Central memory CD8-positive, alpha-beta T cell (primary cell): ENCODE measurements around the gene ANKRD13A.

ENCODE experiments used
- ATAC-seq: fragments of 150-1000 bp; cut with Tn5 transposase; replicated peaks from 2 replicates; pipeline ENCODE4 v1.10.0; 2022; ENCODE audit warnings: mild to moderate bottlenecking, moderate FRiP score, moderate number of reproducible peaks; ENCODE audit not compliant: poor library complexity, severe bottlenecking; ENCODE audit errors: extremely low read depth
- DNase-seq, 2 donors: peaks; one replicate each; pipeline ENCODE4 v3.0.0; 2021; ENCODE audit warnings: low spot score in 2 of 2
- H3K27ac Mint-ChIP-seq: one replicate; pipeline ENCODE4 v1.8.0; 2022; ENCODE audit warnings: low read depth, mild to moderate bottlenecking, moderate library complexity, mixed read lengths
- H3K27me3 Mint-ChIP-seq: one replicate; pipeline ENCODE4 v1.8.0; 2022; ENCODE audit warnings: mixed read lengths
- H3K36me3 Mint-ChIP-seq: one replicate; pipeline ENCODE4 v1.8.0; 2022; ENCODE audit warnings: mild to moderate bottlenecking, moderate library complexity, mixed read lengths; ENCODE audit not compliant: insufficient read depth
- H3K4me1 Mint-ChIP-seq: one replicate; pipeline ENCODE4 v1.8.0; 2022; ENCODE audit warnings: mixed read lengths
- H3K4me3 Mint-ChIP-seq: one replicate; pipeline ENCODE4 v1.8.0; 2022; ENCODE audit warnings: mild to moderate bottlenecking, moderate library complexity, mixed read lengths
- H3K9me3 Mint-ChIP-seq: one replicate; pipeline ENCODE4 v1.8.0; 2022; ENCODE audit warnings: mixed read lengths

The ANKRD13A gene

GRCh38 chr12:109989380-109989779 lies 9.8 kb upstream of the ANKRD13A start:
- peaks cover 30% of the 10 kb centered on the region for H3K4me1 Mint-ChIP-seq
- no peaks in the 10 kb centered on the region for H3K9me3 Mint-ChIP-seq
- H3K36me3 Mint-ChIP-seq: peaks cover 66% of the 10 kb centered on the region

GRCh38 chr12:109991586-109991985 lies 7.6 kb upstream of the ANKRD13A start:
- Mint-ChIP-seq H3K36me3 (peaks cover 51% of the 10 kb centered on the region), H3K27ac (no peak overlapping the region), H3K9me3 (no peaks in the 10 kb centered on the region), H3K4me3 (no peak overlapping the region), H3K4me1 (peaks cover 38% of the 10 kb centered on the region), H3K27me3 (no peaks in the 10 kb centered on the region)
- ATAC-seq (no peak), DNase-seq (no peak)

More at GRCh38 chr12:109989380-109989779, 9.8 kb upstream of the ANKRD13A start:
- ATAC-seq: no peak
- no peak for DNase-seq
- Mint-ChIP-seq H3K27me3 (no peaks in the 10 kb centered on the region), H3K4me3 (no peak overlapping the region), H3K27ac (no peak overlapping the region)

- no peak for ATAC-seq
- no peaks in the 10 kb centered on the region for H3K9me3 Mint-ChIP-seq
- no peaks in the 10 kb centered on the region for H3K27me3 Mint-ChIP-seq
- peaks cover 43% of the 10 kb centered on the region for H3K4me1 Mint-ChIP-seq
- H3K36me3 Mint-ChIP-seq: peaks cover 40% of the 10 kb centered on the region
- peak overlapping the region; percentile 96 for H3K4me3 Mint-ChIP-seq
- no peak overlapping the region for H3K27ac Mint-ChIP-seq
- no peak for DNase-seq
These were observed 6.1 kb upstream of the ANKRD13A start for GRCh38 chr12:109993091-109993490.

GRCh38 chr12:109994401-109995175 lies 4.6 kb upstream of the ANKRD13A start:
- Mint-ChIP-seq H3K4me3 (peak overlapping the region; percentile 96), H3K9me3 (no peaks in the 10 kb centered on the region), H3K27me3 (no peaks in the 10 kb centered on the region), H3K27ac (peak overlapping the region; percentile 63), H3K36me3 (peaks cover 28% of the 10 kb centered on the region), H3K4me1 (peaks cover 53% of the 10 kb centered on the region)
- no peak for DNase-seq
- ATAC-seq: peak; percentile 10

- peak overlapping the region; percentile 63 for H3K27ac Mint-ChIP-seq
- H3K4me1 Mint-ChIP-seq: peaks cover 57% of the 10 kb centered on the region
- ATAC-seq (no peak), DNase-seq (no peak)
- peak overlapping the region; percentile 96 for H3K4me3 Mint-ChIP-seq
- H3K9me3 Mint-ChIP-seq: no peaks in the 10 kb centered on the region
- H3K27me3 Mint-ChIP-seq: no peaks in the 10 kb centered on the region
- H3K36me3 Mint-ChIP-seq: peaks cover 25% of the 10 kb centered on the region
These were observed 3.9 kb upstream of the ANKRD13A start for GRCh38 chr12:109995361-109995685.

- Mint-ChIP-seq H3K4me3 (peak within 1 kb of the TSS; percentile 99), H3K27me3 (no peaks in the 10 kb centered on the region), H3K9me3 (no peaks in the 10 kb centered on the region), H3K27ac (peak within 1 kb of the TSS; percentile 63), H3K36me3 (peaks cover 19% of the 10 kb centered on the region), H3K4me1 (peaks cover 56% of the 10 kb centered on the region)
- peak; percentile 83 to 91 for DNase-seq
- ATAC-seq: peak; percentile 74
These were observed 3.3 kb upstream of the ANKRD13A start, which contains the start of gene GIT2 for GRCh38 chr12:109995686-109996482. Gene GIT2, minus strand, starts transcription at chr12:109996368. Its CDS starts 144 bp downstream, at chr12:109996224.

- peaks cover 57% of the 10 kb centered on the region for H3K4me1 Mint-ChIP-seq
- H3K27me3 Mint-ChIP-seq: no peaks in the 10 kb centered on the region
- peak overlapping the region; percentile 96 for H3K4me3 Mint-ChIP-seq
- ATAC-seq (no peak), DNase-seq (no peak)
- no peaks in the 10 kb centered on the region for H3K9me3 Mint-ChIP-seq
- H3K36me3 Mint-ChIP-seq: peaks cover 13% of the 10 kb centered on the region
- peak overlapping the region; percentile 63 for H3K27ac Mint-ChIP-seq
These were observed 2.8 kb upstream of the ANKRD13A start for GRCh38 chr12:109996483-109996853.

GRCh38 chr12:109997393-109997792 lies 1.8 kb upstream of the ANKRD13A start:
- peaks cover 10% of the 10 kb centered on the region for H3K36me3 Mint-ChIP-seq
- DNase-seq: no peak
- H3K27ac Mint-ChIP-seq: no peak overlapping the region
- H3K4me1 Mint-ChIP-seq: peaks cover 54% of the 10 kb centered on the region
- no peak for ATAC-seq
- no peaks in the 10 kb centered on the region for H3K27me3 Mint-ChIP-seq
- no peaks in the 10 kb centered on the region for H3K9me3 Mint-ChIP-seq
- peak overlapping the region; percentile 99 for H3K4me3 Mint-ChIP-seq

- peak overlapping the region; percentile 99 for H3K4me3 Mint-ChIP-seq
- H3K4me1 Mint-ChIP-seq: peaks cover 55% of the 10 kb centered on the region
- no peaks in the 10 kb centered on the region for H3K9me3 Mint-ChIP-seq
- ATAC-seq (no peak), DNase-seq (no peak)
- peak overlapping the region; percentile 94 for H3K27ac Mint-ChIP-seq
- no peaks in the 10 kb centered on the region for H3K27me3 Mint-ChIP-seq
- peaks cover 10% of the 10 kb centered on the region for H3K36me3 Mint-ChIP-seq
These were observed 858 bp upstream of the ANKRD13A start for GRCh38 chr12:109998241-109998903.

GRCh38 chr12:109999649-109999971 lies 380 bp downstream of the ANKRD13A start:
- Mint-ChIP-seq H3K9me3 (no peaks in the 10 kb centered on the region), H3K27me3 (no peaks in the 10 kb centered on the region), H3K4me1 (peaks cover 51% of the 10 kb centered on the region)

GRCh38 chr12:109999983-110000505 lies 814 bp downstream of the ANKRD13A start:
- Mint-ChIP-seq H3K4me3 (peak overlapping the region; percentile 99), H3K4me1 (peaks cover 48% of the 10 kb centered on the region), H3K36me3 (peaks cover 11% of the 10 kb centered on the region), H3K27me3 (no peaks in the 10 kb centered on the region), H3K9me3 (no peaks in the 10 kb centered on the region), H3K27ac (peak overlapping the region; percentile 90)
- DNase-seq (no peak), ATAC-seq (no peak)

More at GRCh38 chr12:109999649-109999971, 380 bp downstream of the ANKRD13A start:
- ATAC-seq: no peak
- peak overlapping the region; percentile 99 for H3K4me3 Mint-ChIP-seq
- no peak for DNase-seq
- peaks cover 10% of the 10 kb centered on the region for H3K36me3 Mint-ChIP-seq
- peak overlapping the region; percentile 90 for H3K27ac Mint-ChIP-seq

- Mint-ChIP-seq H3K9me3 (no peaks in the 10 kb centered on the region), H3K4me1 (peaks cover 50% of the 10 kb centered on the region), H3K36me3 (peaks cover 14% of the 10 kb centered on the region), H3K27ac (peak overlapping the region; percentile 38), H3K27me3 (no peaks in the 10 kb centered on the region), H3K4me3 (peak overlapping the region; percentile 99)
- ATAC-seq (no peak), DNase-seq (no peak)
These were observed 2.4 kb downstream of the ANKRD13A start for GRCh38 chr12:110001596-110001995.
